BLaER1 treated with 17β-estradiol and CSF1 and Interleukin-3, amounts not matched to agents 10 nM and 100 nM (cell line): ENCODE data around the gene ABCG8.

Source experiments
- H3K27ac ChIP-seq, 11 experiments: shearing (Covaris generic); formaldehyde crosslinking; 2 replicates each; pipeline ENCODE4 v1.8.1; 2022
- H3K27me3 ChIP-seq, 11 experiments: shearing (Covaris generic); formaldehyde crosslinking; 2 replicates each; pipeline ENCODE4 v1.8.1; 2022
- H3K36me3 ChIP-seq, 11 experiments: shearing (Covaris generic); formaldehyde crosslinking; 2 replicates each; pipeline ENCODE4 v1.8.1; 2022
- H3K4me1 ChIP-seq, 10 experiments: shearing (Covaris generic); formaldehyde crosslinking; 2 replicates each; pipeline ENCODE4 v1.8.1; 2022
- H3K4me2 ChIP-seq, 11 experiments: shearing (Covaris generic); formaldehyde crosslinking; 2 replicates each; pipeline ENCODE4 v1.8.1; 2022
- H3K4me3 ChIP-seq, 10 experiments: shearing (Covaris generic); formaldehyde crosslinking; 2 replicates each; pipeline ENCODE4 v1.8.1; 2022
- H3K9ac ChIP-seq, 11 experiments: shearing (Covaris generic); formaldehyde crosslinking; 2 replicates each; pipeline ENCODE4 v1.8.1; 2022
- H3K9me3 ChIP-seq, 11 experiments: shearing (Covaris generic); formaldehyde crosslinking; replicated peaks in 1 of 11; 2 replicates each; pipeline ENCODE4 v1.8.1; 2022
- H4K20me1 ChIP-seq, 11 experiments: shearing (Covaris generic); formaldehyde crosslinking; 2 replicates each; pipeline ENCODE4 v1.8.1; 2022
- Cebpa-rat ChIP-seq, 11 experiments: shearing (Covaris generic); IDR thresholded peaks; 2 replicates each; pipeline ENCODE4 v1.8.1; 2022

Gene ABCG8

DNA sequence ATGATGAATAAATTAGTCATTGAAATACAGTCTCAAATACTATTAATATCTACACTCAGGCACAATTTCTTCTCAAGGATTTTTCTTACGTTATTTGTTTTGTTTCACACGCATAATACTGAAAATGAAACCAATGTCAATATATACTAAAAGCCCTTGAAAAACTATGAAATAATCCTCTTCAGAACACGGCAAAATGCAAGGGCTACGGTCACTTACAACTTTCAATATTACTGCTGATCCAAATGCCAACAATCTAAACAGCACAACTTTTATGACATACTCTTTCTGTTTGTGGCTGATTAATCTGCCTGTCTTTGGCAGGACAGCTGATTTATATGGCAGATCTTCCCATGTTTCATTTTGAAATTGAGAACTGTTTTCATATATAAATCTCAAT lies 88.7 kb downstream of the ABCG8 start:
- Histone ChIP-seq H3K4me2 (no peak overlapping the region), H3K36me3 (peaks cover 86 to 100% (median 98%) of the 10 kb centered on the region in 11 experiments)

DNA sequence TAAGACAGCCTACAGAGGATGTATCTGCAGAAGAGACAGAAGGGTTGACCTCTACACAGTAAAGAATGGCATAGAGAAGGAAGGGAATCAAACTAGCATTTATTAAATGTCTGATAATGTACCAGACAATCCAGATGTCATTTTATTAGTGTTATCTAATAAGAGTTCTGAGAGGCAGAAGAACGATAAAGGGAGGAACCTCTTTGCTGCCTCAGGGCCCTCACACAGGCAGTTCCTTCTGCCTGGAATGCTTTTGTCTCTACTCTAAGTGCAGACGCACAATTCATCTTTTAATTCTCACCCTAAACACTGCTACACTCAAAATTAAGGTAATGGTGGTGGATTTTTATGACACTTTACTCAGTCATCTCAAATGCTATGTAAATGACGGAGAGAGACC lies 92.5 kb downstream of the ABCG8 start:
- H3K4me1 ChIP-seq, result no peaks in the 10 kb centered on the region
- H4K20me1 ChIP-seq, result peaks cover 0 to 37% (median 5%) of the 10 kb centered on the region in 11 experiments; a peak in 6 of 22 replicates
- peaks cover 82 to 100% (median 96%) of the 10 kb centered on the region in 11 experiments for H3K36me3 ChIP-seq
- no peak overlapping the region for H3K4me3 ChIP-seq
- no peak overlapping the region for H3K27ac ChIP-seq
- no peak overlapping the region for H3K4me2 ChIP-seq
- H3K9ac ChIP-seq, result no peak overlapping the region
- TF ChIP-seq Cebpa-rat (IDR thresholded peaks at IDR 0.05), result no peak
- no peaks in the 10 kb centered on the region for H3K27me3 ChIP-seq
- H3K9me3 ChIP-seq, result no peaks in the 10 kb centered on the region

More for the DNA sequence above, 88.7 kb downstream of the ABCG8 start:
- Histone ChIP-seq H3K27me3 (no peaks in the 10 kb centered on the region), H3K4me1 (no peaks in the 10 kb centered on the region), H3K4me3 (no peak overlapping the region), H4K20me1 (peaks cover 0 to 42% (median 5%) of the 10 kb centered on the region in 11 experiments; a peak in 9 of 22 replicates), H3K9ac (no peak overlapping the region), H3K9me3 (no peaks in the 10 kb centered on the region), H3K27ac (no peak overlapping the region)
- no peak for TF ChIP-seq Cebpa-rat (IDR thresholded peaks at IDR 0.05)
